DMS79 (cell line): Measurements from ENCODE around the gene MTHFR.

Source experiments
- DNase-seq: peaks from one replicate; lab custom pipeline; 2025; lab: John Stamatoyannopoulos, UW

MTHFR gene

DNA sequence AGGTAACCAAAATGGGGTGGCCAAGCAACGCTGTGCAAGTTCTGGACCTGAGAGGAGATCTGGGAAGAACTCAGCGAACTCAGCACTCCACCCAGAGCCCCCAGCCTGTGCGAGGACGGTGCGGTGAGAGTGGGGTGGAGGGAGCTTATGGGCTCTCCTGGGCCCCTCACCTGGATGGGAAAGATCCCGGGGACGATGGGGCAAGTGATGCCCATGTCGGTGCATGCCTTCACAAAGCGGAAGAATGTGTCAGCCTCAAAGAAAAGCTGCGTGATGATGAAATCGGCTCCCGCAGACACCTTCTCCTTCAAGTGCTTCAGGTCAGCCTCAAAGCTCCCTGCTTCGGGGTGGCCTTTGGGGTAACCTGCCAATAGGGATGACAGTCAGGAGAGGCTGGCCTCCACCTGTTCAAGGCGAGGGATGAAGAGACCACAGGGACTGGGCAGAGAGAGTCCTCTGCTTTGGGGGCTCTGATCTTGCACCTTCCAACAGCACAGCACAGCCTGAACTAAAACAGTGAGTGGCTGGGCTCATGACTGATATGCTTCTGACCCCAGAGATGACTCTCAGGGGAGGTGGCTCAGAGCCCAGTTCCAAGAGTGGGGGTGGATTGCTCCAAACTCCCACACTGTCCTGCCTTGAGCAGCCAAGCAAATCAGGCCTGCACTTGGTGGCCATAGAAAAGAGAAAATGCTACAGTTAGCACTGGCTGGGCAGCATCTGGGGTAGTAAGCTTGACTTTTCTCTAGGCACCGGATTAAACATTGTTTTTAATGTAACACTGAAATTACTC lies 9.5 kb downstream of the MTHFR start:
- DNase-seq, result no peak

DNA sequence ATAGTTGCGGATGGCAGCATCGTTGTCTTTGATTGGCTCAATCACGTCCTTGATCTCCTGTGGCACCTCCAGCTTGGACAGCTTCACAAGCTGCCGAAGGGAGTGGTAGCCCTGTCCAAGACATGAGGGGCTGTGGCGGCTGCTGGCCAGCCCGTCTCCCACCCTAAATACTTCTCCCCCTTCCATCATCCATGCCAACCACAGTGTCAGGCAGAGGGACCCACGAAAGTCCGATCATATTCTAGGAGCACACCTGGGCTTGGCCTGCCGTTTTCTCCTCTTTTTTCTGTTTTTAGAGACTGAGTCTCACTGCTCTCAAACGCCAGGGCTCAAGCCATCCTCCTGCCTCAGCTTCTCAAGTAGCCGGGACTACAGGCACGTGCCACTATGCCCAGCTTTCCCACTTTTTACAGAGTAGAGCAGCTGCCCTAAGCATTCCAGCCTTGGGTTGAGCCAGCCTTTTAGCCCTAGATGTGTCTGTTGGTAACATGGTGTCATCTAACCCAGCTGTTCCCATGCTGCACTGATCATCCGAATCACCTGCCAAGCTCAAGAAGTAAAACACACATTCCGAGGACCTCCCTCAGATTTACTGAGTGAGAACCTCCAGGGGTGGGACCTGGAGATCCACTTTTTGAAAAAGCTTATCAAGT lies 10.4 kb downstream of the MTHFR start:
- no peak for DNase-seq

DNA sequence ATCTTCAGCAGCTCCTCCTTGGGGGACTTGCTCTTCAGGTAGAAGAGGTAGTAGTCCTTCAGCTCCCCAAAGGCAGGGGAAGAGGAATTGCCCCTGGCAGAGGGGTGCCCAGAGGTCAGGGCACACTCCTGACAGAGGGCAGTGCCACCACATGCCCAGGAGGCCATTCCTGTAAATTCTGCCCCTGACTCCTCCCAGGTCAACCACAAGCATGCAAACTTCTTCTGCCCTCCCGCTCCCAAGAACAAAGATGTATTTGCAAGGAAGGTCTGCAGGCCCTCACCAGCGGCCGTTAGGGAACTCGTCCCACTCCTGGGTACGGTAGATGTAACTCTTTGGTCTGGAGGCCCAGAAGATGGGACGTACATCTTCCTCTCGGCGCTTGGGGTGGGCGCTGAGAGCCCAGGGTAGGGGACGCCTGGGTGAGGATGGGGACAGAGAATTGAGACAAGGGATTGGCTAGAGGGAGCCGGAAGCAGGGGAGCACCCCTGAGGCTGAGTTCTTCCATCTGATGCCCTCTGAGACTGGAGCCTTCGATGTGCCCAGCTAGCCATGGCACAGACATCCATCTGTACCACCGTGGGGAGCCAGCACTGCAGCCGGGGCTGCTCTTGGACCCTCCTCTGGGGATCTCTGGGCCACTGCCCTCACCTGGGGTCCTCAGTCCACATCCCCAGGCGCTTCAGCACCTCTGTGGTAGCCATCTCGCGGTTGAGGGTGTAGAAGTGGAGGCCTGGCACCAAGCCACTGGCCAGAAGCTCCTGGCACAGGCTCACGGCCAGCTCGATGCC lies 11.1 kb downstream of the MTHFR start:
- DNase-seq, result no peak

DNA sequence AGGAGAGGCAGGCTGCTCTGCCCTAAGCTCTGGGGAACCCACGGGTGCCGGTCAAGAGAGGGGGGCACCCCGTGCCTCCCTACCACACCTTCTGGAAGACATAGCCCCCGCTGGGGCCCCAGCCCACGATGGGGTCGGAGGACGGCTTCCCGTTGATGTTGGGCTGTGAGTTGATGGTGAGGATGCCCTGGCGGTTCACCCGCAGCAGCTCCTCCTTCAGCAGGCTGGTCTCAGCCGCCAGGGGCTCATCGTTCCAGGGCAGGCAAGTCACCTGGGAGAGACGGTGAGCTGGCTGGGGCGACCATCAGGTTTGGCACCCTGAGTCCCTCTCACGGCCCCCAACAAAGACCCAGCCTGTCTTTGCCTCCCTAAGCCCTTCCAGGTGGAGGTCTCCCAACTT lies 11.9 kb downstream of the MTHFR start:
- no peak for DNase-seq

DNA sequence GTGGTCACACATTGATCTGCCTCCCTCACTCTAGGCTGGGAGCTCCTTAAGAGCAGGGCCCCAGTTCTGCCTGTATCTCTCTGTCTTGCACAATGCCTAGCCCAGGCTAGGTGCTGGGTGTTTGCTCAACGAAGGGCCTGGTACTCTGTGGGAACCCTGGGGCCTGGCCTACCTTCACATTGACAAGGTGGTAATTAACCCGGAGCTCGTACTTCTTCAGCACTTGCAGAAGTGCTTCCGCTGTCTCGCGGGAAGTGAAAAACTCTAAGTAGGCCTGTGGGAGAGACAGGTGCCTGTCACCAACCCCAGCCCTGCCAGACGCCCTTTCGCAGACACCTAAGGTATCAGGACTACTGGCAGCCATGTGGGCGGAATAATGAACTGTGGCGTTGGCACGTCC lies 13.7 kb downstream of the MTHFR start:
- no peak for DNase-seq

DNA sequence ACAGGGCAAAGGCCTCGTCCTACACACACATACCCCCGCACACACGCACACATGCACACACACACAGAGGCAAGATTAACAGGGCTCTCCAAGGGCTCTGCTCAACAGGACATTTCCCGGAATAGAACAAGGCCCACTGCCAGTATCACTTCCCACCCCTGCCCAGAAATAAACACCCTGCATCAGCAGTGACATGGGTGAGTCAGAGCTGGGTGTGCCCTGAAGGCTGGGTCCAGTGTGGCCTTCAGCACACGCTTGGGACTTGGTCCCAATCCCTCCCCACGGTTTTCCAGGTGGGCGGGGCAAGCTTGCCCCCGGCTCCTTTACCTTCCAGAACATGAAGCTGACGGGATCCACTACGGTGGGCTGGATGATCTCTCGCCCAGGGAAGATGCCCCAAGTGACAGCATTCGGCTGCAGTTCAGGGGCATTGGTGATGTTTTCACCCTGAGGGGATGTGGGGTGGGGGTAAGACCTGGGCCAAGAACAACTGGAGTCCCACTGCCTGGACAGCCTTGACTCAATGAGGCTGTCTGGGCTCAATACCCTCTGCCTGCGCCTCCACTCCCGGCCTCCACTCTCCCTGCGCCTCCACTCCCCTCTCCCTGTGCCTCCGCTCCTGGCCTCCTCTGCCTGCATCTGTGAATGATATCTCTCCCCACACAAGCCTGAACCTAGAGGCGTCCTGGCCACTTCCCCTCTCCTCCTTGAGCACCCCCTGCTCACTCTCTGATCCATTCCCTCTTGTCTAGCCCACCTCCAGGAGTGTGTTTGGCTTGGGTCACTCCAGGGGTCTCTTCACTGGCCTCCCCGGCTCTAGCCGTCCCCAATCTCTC lies 14.7 kb downstream of the MTHFR start:
- DNase-seq, result no peak

DNA sequence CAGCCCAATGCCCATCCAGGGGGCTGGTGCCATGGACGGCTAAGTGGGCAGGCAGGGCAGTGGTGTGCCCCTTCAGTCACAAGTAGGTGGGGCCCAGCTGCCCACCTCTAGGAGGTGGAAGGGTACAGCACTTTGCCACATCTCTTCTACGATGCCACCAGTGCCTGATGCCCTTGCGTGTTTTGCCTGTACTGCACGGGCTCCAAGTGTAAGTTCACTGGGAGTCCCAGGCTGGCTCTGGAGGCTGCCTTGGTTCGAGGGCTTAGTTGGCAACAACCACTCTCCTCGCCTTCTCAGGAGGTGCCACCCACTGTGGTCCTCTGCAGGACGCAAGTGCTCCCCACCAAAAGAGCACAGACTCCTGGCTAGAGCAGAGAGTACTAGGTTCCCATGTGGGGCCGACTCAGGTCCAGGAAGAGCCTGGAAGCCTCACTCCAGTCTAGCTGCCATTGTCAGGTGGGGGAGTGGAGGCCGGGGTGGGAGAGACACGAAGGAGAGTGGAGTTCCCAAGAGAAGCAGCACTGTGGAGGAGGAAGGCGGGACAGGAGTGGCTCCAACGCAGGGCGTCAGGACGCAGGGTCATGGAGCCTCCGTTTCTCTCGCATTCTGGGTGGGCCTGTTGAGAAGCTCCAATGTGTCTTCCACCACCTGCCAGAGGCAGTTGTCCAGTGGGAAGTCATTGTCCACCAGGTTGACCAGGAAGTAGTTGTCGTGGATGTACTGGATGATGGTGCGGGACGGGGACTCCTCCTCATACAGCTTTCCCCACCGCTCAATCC lies 15.5 kb downstream of the MTHFR start:
- DNase-seq, result no peak

DNA sequence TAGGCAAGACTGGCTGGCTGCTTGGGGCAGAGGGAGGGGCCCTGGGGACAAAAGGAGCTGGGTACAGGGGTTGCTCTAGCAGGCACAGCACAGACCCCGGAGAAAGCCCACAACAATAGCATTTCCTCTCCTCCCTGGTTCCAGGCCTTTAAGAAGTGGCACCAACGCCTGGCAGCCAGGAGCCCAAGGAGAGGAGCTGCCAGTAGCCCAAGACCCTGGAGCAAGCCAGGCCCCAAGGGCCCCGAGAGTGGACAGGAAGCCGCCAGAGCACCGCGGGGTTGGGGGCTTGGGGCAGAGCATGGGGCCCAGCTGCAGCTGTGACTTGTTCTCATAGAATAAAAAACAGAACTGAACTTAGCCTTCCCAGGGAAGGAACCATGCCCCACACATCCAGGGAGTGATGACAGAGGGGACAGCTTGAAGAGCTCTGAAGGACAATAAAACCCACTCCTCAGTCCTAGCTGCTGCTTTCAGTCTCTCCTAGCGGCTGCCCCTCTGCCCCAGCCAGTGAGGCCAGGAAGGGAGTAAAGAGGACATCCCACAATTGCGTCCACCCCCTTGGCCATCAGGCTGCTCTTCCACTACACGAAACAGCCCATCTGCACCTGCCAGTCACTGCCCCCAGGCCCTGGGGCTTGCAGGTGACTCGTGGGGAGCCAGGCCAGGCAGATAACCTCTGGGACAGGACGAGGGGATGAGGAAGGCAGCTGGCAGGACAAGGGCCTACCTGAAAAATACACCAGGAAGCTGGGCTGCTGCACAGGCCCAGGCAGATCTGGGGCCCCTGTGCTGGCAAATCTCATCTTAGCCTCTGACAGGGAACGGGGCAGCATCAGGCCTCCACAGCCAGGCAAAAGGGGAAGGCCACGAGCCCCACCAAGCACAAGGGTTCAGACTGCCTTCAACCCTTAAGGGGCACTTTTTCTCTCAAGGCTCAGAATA lies 16.4 kb downstream of the MTHFR start:
- no peak for DNase-seq

DNA sequence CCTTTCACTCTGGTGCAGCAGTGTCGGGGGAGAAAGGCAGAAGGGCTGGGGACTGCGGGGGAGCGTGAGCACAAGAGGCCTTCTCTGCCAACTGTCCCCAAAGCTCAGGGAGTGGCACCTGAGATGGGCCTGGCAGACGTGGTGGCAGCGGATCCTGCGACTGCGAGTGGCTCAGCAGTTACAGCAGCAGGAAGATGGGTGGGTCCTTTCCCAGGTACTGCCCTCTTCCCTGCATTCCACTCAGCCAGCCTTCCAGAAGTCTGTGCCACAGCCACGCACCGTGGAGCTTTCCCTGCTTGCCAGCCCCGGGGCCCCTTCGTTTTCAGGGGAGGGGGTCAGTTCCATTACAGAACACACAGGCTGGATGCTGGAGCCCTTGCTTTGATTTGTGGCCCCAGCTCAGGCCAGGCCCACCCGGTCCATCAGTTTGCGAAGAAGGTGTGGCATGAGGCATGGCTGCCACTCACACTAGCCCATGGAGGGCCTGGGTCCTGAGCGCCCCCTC lies 17.2 kb downstream of the MTHFR start:
- DNase-seq, result no peak

DNA sequence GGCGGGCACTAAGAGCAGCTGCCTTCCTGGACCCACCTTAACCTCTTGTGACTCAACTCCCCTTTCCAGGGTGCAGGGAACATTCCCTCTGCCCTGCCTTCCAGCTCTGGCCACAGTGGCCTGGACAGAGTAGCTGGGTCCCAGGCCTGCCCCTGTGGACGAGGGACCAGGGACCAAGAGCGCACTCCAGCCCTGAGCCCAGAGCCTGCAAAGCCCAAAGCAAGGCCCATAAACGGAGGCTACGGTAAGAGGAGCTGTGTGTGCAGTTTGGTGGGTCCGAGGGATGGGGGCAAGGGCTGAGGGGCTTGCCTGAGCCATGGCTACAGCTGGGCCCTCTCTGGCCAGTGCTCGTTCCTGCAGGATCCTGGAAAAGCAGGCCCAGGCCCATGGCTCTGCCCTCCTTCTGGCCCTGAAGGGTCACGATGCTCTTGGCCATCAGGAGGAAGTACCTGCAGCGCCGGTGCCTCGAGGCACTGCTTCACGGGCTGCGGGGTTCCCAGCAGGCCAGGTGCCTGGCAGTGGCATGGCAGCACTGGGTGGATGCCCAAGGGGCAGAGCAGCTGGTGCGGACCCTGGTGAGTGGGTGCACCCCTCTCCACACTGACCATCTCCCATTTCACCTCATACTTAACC lies 17.8 kb downstream of the MTHFR start:
- DNase-seq, result no peak

DNA sequence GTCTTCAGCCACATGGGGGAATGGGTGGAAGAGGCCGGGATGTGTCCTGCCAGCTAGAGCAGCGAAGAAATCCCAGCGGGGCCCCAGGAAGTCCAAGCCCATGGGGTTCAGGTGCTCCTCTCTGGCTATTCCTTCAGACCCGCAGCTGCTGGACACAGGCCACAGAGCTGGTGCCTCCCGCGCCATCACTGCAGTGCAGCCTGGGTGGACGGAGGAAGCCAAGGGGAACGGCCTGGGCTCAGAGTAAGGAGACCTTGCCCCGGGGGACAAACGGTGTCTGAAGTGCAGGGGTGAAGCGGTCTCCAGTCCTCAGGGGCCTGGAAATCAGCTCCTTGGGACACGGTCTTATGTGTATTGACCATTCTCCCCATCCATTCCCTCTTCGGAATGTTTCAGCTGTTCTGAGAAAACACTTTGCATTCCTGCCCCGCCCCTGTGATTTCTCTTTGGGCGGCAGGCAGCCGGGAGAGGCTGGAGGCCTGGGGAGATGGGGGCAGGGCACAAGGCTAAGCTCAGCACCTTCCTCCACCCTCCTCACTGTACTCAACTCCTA lies 18.4 kb downstream of the MTHFR start:
- no peak for DNase-seq

DNA sequence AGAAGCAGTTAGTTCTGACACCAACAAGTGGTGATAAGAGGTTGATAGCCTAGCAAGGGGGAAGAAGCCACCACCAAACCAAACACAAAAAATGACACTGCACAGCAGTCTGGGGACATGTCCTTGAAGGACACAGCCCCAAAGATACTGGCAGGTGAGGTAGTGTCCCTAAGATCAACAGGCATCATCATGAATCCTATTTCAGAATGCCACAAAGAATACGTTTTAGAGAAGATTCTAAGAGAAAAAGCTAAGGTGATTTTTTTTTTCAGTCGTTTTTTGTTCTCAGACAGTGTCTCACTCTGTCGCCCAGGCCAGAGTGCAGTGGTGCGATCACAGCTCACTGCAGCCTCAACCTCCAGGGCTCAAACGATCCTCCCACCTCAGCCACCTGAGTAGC lies 19.6 kb downstream of the MTHFR start:
- DNase-seq, result no peak

DNA sequence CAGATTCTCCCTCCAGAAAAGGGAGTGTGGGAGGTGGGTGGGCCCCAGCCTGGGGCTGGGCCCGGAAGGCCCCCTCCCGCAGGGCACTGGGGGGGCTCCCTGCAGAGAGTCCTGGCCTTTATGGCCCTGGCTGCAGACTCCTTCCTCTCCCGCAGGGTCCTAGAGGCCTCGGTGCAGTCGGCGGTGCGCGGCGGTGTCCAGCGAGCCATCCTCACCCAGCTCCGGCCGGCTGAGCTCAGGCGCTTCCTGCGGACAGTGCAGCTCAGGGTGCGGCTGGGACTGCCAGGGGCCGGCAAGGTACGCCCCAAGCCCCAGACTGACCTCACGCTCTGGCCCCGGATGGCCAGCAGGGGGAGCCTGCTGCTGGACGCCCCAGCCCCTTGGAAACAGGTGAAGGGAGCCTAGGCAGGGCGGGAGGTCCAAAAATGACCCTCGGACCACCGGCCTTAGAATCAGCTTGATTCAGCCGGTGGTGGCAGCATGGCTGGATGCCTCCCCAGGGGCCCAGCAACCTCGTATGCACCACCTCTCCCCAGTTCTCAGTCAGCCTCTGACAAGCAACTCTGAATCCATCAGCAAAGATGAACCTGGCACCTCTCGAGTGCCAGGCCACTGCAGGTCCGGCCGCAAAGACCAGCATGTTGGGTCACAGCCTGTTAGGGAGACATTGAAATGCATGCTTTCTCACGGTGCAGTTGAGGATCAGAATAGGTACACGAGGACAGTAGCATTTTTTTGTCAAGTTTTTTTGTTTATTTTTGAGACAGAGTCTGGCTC lies 20.6 kb downstream of the MTHFR start:
- no peak for DNase-seq

DNA sequence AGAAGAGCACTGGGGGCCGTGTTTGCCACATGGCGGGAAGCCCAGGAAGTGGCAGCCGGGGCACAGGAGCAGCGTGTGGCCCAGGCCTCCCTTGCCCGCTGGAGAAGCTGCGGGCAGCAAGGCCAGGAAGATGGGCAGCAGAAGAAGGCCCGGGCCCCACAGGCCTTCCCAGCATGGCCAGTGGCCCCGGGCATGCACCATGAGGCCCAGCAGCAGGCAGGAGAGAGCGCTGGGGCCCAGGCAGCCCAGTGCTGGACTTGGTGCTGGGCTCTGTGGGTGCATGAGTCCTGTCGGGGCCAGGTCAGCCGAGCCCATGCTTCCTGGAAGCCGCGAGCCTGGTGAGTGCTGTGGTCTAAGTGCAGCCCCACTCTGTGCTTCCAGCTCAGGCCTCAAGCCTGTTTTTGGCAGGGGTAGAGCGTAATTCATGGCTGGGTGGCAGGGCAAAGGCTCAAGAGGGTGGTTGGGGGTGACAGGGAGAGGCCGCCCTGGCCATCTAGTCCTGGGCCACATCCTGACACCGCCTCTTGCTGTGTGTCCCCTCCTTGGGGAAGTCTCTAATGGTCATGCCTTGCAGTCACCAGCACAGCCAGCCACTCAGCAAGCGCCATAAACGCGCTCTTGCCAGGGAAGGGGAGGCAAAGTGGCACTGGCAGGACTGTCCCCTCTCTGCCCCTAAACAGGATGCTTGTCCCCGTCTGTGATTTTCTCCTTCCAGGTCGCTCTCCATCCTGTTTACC lies 21.3 kb downstream of the MTHFR start:
- no peak for DNase-seq

DNA sequence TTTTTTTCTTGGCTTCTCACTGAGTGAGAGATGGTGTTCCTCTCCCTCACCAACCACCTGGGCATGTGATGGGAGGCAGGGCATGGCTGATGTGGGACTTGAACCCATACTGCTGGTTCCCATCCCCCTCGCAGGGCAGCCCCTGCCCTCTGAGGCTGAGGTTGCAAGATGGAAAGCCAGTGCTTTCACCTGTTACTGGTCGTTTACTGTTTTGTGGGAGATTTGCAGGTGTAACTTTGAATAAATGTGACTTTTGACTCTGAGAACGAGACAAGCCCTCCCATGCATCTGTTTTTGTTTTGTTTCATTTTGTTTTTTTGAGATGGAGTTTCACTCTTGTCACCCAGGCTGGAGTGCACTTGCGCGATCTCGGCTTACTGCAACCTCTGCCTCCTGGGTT lies 22.2 kb downstream of the MTHFR start:
- DNase-seq, result no peak

DNA sequence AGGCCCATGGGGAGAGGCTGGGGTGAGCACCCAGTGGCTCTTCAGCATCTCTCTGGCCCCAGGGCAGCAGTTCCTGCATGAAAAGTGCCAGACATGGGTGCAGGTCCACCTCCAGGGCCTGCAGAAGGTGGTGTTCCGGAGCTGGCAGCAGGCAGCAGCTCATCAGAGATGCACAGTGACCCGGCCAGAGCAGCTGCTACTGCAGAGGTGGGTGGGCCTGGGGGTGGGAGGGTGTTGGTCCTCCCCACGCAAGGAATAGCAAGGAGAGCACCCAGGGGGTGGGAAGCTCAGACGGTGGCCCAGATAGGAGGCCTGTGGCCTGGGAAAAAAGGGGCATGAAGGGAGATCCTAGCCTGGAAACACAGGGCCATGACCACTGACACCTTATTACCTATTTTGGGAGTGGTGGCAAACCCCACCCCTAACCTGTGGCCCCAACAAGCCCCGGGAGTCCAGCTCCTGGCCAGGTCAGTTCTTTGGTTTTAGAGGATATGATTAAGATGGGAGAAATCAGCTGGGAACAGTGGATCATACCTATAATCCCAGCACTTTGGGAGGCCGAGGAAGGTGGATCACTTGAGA lies 23.5 kb downstream of the MTHFR start:
- DNase-seq, result no peak

DNA sequence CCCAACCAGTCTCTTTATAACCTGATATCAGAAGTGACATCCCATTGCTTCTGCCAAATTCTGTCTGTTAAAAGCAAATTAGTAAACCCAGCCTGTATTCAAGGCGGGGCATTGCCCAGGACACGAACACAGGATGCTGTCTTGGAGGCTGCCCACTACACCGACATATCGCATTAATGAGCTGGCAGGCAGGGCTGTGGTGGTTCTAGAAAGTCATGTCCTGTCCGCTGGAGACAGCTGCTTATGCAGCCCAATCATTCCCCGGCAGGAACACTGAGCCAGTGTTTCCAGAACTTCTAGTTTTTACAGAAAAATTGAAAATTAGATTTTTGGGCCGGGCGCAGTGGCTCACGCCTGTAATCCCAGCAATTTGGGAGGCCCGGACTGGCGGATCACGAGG lies 24.5 kb downstream of the MTHFR start:
- DNase-seq, result no peak
